Esophagus muscularis mucosa (tissue), 4 donors: ENCODE results near the gene UNC50. TPM values are rescaled to one million over a fixed set of nuclear protein-coding genes. Genes with fewer than 3 reads are reported as not detected.

ENCODE experiments used
- DNase-seq: peaks from one replicate; pipeline ENCODE4 v3.0.0-alpha.2; 2017; ENCODE audit errors: extremely low spot score
- H3K27ac ChIP-seq, 4 donors: fragments of 200-600 bp; sonication (generic); replicated peaks in 1 of 4; 1 replicate in 3 of 4; 2 replicates in 1 of 4; pipeline ENCODE4 v1.5.1; 2016 to 2019; ENCODE audit warnings: mild to moderate bottlenecking in 1 of 4
- H3K27me3 ChIP-seq, 4 donors: fragments of 200-600 bp; sonication (generic); one replicate each; pipeline versions ENCODE4 v1.5.1 to v1.6.0; 2016 to 2019
- H3K36me3 ChIP-seq, 4 donors: fragments of 200-600 bp; sonication (generic); one replicate each; pipeline ENCODE4 v1.5.1; 2016 to 2019
- H3K4me1 ChIP-seq, 4 donors: fragments of 200-600 bp; sonication (generic); one replicate each; pipeline ENCODE4 v1.5.1; 2016 to 2019
- H3K4me3 ChIP-seq, 4 donors: fragments of 200-600 bp; sonication (generic); 1 replicate in 2 of 4; 2 replicates in 2 of 4; pipeline ENCODE4 v1.5.1; 2016 to 2019; ENCODE audit warnings: mild to moderate bottlenecking in 4 of 4, moderate library complexity in 1 of 4
- H3K9me3 ChIP-seq, 4 donors: fragments of 200-600 bp; sonication (generic); 1 replicate in 3 of 4; 2 replicates in 1 of 4; pipeline ENCODE4 v1.5.1; 2016 to 2019
- CTCF ChIP-seq, 3 experiments: fragments of 200-600 bp in 2 of 3; fragments of 450-650 bp in 1 of 3; sonication (generic) in 2 of 3; IDR thresholded peaks; one replicate each; pipeline ENCODE4 v1.5.1; 2017 to 2019; ENCODE audit warnings: antibody characterized with exemption in 3 of 3, mild to moderate bottlenecking in 2 of 3, moderate library complexity in 1 of 3
- EP300 ChIP-seq: sonication (generic); formaldehyde crosslinking; IDR thresholded peaks from one replicate; pipeline ENCODE4 v1.6.1; 2017; ENCODE audit warnings: antibody characterized with exemption
- POLR2A ChIP-seq: fragments of 450-650 bp; IDR thresholded peaks from one replicate; pipeline ENCODE4 v1.6.1; 2017; ENCODE audit warnings: antibody characterized with exemption, moderate library complexity, mild to moderate bottlenecking, low read depth
- POLR2AphosphoS5 ChIP-seq, 2 donors: sonication (generic); formaldehyde crosslinking; IDR thresholded peaks; one replicate each; pipeline ENCODE4 v1.6.1; 2017; ENCODE audit warnings: antibody characterized with exemption in 2 of 2
- WGBS: methylation state at CpG from one replicate; pipeline ENCODE4 v1.1.5; 2018; 5-methylcytosine and 5-hydroxymethylcytosine counted together
- intact Hi-C: fragments of 100-400 bp; cut with DNase I; formaldehyde crosslinking; loops from one replicate; pipeline ENCODE4 v1.15.1; 2023
- total RNA-seq, 4 donors: library from RNA; depleted of rRNA; stranded (reverse); fragments of >200 nt; gene quantifications; one replicate each; pipeline versions ENCODE4 v1.1.0 to v1.2.1, GENCODE V29; 2016

UNC50 gene
- total RNA-seq, 4 donors from 2014 or later: 34.0 to 51.4 (median 40.7) TPM

DNA sequence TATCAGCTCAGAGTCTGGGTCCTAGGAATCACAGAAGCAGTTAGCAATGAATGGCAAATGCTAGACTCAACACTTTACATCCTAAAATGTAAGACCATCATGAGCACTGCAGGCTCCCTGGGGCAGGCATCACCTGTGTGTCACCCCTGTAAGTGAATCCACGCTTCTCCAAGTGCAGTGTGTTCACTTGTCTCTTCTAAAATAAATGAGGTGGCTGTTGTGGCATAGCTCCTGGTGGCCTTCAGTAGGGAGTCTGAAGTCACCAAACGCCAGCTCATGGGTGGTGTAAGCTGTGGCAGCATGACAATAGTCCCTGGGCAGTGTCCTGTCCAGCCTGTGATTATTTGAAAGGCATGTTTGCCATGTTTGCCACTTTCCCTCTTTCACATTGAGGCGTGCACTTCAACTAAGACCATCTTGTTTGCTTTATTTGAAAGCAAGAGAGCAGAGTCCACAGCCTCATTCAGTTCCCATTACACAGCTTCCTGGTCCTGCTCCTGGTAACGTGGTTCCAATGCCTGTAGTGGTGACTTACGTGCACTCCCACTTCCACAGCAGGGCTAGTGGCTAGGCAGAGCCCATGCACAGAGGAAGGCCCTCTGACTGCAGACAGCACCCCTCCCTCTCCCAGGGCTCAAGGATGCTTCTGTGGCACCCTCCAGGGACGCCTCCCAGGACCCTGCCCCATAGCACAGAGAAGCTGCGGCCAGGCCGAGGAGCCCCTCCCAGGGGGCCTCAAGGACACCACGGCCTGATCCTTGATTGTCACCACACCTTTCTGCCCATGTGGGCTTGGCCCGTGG, 24.4 kb upstream of the UNC50 start:
- H3K36me3 ChIP-seq: peaks cover 0 to 69% (median 49%) of the 10 kb centered on the region in 4 donors

GRCh38 chr2:98585386-98585785, 23.0 kb upstream of the UNC50 start:
- H3K4me1 ChIP-seq: peaks cover 0 to 9% (median 4%) of the 10 kb centered on the region in 4 donors
- H3K4me3 ChIP-seq: no peak overlapping the region
- H3K27me3 ChIP-seq: no peaks in the 10 kb centered on the region
- no peak for TF ChIP-seq POLR2AphosphoS5 (IDR thresholded peaks at IDR 0.05)
- TF ChIP-seq CTCF (IDR thresholded peaks at IDR 0.05): no peak
- no peak for TF ChIP-seq POLR2A
- TF ChIP-seq EP300: no peak
- intact Hi-C loops: no loop called here
- H3K9me3 ChIP-seq: no peaks in the 10 kb centered on the region
- H3K36me3 ChIP-seq: peaks cover 0 to 67% (median 51%) of the 10 kb centered on the region in 4 donors
- 94% methylated on average over 10 of the region's 10 CpGs for WGBS
- DNase-seq: peak; percentile 66
- no peak overlapping the region for H3K27ac ChIP-seq

More for the DNA sequence above, 24.4 kb upstream of the UNC50 start:
- intact Hi-C loops: no loop called here
- Histone ChIP-seq H3K27me3 (no peaks in the 10 kb centered on the region), H3K27ac (no peak overlapping the region), H3K4me3 (no peak overlapping the region), H3K4me1 (peaks cover 0 to 9% (median 4%) of the 10 kb centered on the region in 4 donors), H3K9me3 (no peaks in the 10 kb centered on the region)
- WGBS: 74% methylated on average over 6 of the region's 10 CpGs
- TF ChIP-seq POLR2AphosphoS5 (IDR thresholded peaks at IDR 0.05) (no peak), CTCF (IDR thresholded peaks at IDR 0.05) (no peak), EP300 (no peak), POLR2A (no peak)
- no peak for DNase-seq

DNA sequence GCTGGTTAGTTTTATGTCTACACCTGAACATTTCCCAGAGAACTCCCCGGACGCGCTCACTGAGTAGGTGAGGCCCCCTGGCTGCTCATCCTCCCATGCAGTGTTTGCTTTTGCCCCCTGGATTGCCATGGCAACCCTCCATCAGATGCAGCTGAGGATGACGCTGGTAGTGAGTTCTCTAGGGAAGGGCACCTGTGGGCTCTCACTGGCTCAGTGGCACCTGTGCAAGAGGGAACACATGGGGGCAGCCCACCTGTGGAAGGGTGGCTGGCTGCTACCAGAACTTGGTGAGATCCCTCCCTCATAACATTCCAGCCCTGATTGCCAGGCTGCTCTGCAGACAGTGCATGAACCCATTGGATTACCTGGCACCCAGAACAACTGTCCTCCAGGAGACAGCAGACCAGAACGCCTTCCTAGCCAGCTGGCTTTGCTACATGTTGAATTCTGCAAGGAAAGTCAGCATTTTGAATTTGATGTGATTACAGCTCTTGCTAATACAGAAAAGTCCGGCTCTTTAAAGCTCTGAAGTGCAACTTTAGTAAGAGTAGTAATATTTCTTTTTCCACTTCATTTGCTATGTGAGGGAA, 21.7 kb upstream of the UNC50 start:
- 90% methylated on average over 6 of the region's 6 CpGs for WGBS
- peak; percentile 50 for DNase-seq
- no peak for TF ChIP-seq POLR2AphosphoS5 (IDR thresholded peaks at IDR 0.05)
- TF ChIP-seq EP300: no peak
- no peak for TF ChIP-seq POLR2A
- TF ChIP-seq CTCF (IDR thresholded peaks at IDR 0.05): no peak
- intact Hi-C loops: no loop called here
- H3K36me3 ChIP-seq: peaks cover 0 to 74% (median 53%) of the 10 kb centered on the region in 4 donors
- H3K4me1 ChIP-seq: peaks cover 0 to 4% (median 2%) of the 10 kb centered on the region in 4 donors
- no peaks in the 10 kb centered on the region for H3K27me3 ChIP-seq
- H3K9me3 ChIP-seq: no peaks in the 10 kb centered on the region
- H3K4me3 ChIP-seq: no peak overlapping the region
- no peak overlapping the region for H3K27ac ChIP-seq

DNA sequence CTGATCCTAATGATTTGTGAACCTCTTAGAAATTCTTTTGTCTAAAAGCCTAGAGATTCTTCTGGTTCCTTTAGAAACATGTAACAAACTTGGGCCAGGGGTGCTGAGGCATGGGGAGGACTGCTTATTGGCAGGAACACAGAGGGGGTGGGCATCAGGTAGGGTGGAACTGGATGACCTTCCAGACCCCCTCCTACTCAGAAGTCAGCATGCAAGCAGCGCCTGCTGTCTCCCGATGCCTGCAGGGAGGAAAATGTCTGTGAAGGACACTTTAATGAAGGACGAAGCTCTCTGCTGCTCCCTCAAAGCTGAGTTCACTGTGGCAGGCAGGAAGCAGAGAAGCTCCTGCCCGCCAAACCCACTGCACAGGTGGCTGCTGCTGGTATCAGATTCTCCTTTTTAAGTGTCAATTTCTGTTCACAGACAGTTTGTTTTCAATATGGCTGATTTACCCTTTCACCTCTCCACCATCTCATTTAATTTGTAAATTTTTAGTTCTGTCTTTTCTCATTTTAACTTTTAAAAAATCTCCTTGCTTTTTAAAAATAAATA, 19.4 kb upstream of the UNC50 start:
- TF ChIP-seq POLR2A: no peak
- no peak for TF ChIP-seq EP300
- TF ChIP-seq CTCF (IDR thresholded peaks at IDR 0.05): no peak
- TF ChIP-seq POLR2AphosphoS5 (IDR thresholded peaks at IDR 0.05): no peak
- peaks cover 4 to 70% (median 38%) of the 10 kb centered on the region in 4 donors for H3K36me3 ChIP-seq

More for the DNA sequence above, 19.4 kb upstream of the UNC50 start:
- peak; percentile 74 for DNase-seq
- no peaks in the 10 kb centered on the region for H3K27me3 ChIP-seq
- WGBS: 79% methylated on average over 4 of the region's 4 CpGs
- H3K4me3 ChIP-seq: no peak overlapping the region
- H3K9me3 ChIP-seq: no peaks in the 10 kb centered on the region
- intact Hi-C loops: no loop called here
- H3K27ac ChIP-seq: no peak overlapping the region
- no peaks in the 10 kb centered on the region for H3K4me1 ChIP-seq
